Measurements from ENCODE around the gene GTF2I. TPM values are rescaled to one million over a fixed set of nuclear protein-coding genes. Genes with fewer than 3 reads are reported as not detected.

Gene GTF2I
- total RNA-seq = 113 and 119 TPM in 2 replicates

GRCh38 chr7:74657692-74658177 is at the start of gene GTF2I:
Gene GTF2I (plus strand): TSS chr7:74657718. CDS start chr7:74689129, 31,411 bp downstream.

GRCh38 chr7:74773760-74774750 is 116.5 kb downstream of the GTF2I start, which contains the start of gene NCF1:
Gene NCF1 (plus strand): TSS chr7:74774011. CDS start chr7:74774032, 21 bp downstream.

Other genes with a start within 250 kb of the GTF2I start
- 4.5 and 12.3 TPM in 2 replicates for gene GTF2IRD1, start 203.8 kb upstream of the GTF2I start, total RNA-seq
- gene NCF1, start 116.3 kb downstream of the GTF2I start, total RNA-seq = 0.32 TPM in 1 of 2 replicates, not detected in the other
- 1.9 and 9.6 TPM in 2 replicates for gene GTF2IRD2, start 193.9 kb downstream of the GTF2I start, total RNA-seq